B cell (primary cell): ENCODE results near the gene ITGB3BP.

ENCODE experiments used
- CTCF ChIP-seq: fragments of 200-600 bp; IDR thresholded peaks from one replicate; pipeline ENCODE4 v1.8.0; 2022; ENCODE audit warnings: antibody characterized with exemption, mild to moderate bottlenecking
- EZH2 ChIP-seq: IDR thresholded peaks from 2 replicates; pipeline ENCODE4 v1.6.1; 2012; ENCODE audit warnings: borderline replicate concordance, low read depth, mild to moderate bottlenecking, moderate library complexity, low read length; ENCODE audit not compliant: insufficient read depth, poor library complexity, severe bottlenecking

GRCh38 chr1:63435161-63435560 lies 87.9 kb downstream of the ITGB3BP start:
- TF ChIP-seq CTCF (no peak), EZH2 (no peak)
